Activated naive CD4-positive, alpha-beta T cell treated with Interleukin-2 at 50 U/mL for 16 hours (primary cell): ENCODE data around the gene DPAGT1.
"Not testable (repeated sequence)": the region's sequence is repeated elsewhere in the genome, so short reads cannot be mapped to it uniquely, and the experiment has no call there.

Experiments
- DNase-seq: peaks from one replicate; pipeline ENCODE4 v3.0.0-alpha.2; 2020

The DPAGT1 gene

DNA sequence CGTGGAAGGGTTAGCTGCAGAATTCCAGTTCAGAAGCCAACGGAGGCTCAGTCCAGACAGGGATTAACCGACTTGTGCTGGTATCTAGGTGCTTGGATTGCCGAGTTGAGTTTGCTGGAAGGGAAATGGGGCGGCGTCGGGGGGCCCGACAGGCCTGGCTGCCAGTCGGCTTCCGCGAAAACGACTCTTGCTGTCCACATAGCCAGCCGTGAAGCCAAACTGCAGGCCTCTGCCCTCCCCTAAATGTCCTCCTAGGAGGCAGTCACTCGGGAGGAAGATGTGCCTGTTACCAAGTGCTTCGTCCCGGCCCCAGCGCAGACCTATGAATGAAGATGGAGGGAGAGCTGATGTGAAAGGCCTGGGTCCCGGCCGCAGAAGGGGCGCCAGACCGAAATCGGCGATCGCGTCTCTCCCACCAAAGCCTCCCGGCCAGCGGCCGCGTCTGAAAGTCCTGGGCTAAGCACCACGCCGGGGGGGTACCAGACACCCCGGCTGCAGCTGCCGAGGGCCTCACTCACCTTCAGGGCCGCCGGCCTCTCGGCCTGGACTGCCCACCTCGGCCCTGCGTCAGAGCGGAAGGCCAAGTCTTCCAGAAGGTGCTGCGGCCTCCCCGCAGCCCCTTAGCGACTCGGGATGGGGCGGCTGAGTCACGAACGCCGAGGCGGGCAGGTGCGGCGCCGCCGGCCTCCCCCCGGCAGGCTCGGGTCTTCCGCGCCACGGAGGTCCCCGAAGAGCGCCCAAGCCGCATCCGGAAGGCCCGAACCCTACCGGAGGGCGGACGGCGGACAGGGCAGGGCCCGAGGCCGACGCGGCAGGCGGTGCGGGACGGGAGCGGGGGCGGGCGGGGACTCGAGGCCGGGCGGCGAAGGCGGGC, 7.5 kb downstream of the DPAGT1 start:
- peak; percentile 61 for DNase-seq

DNA sequence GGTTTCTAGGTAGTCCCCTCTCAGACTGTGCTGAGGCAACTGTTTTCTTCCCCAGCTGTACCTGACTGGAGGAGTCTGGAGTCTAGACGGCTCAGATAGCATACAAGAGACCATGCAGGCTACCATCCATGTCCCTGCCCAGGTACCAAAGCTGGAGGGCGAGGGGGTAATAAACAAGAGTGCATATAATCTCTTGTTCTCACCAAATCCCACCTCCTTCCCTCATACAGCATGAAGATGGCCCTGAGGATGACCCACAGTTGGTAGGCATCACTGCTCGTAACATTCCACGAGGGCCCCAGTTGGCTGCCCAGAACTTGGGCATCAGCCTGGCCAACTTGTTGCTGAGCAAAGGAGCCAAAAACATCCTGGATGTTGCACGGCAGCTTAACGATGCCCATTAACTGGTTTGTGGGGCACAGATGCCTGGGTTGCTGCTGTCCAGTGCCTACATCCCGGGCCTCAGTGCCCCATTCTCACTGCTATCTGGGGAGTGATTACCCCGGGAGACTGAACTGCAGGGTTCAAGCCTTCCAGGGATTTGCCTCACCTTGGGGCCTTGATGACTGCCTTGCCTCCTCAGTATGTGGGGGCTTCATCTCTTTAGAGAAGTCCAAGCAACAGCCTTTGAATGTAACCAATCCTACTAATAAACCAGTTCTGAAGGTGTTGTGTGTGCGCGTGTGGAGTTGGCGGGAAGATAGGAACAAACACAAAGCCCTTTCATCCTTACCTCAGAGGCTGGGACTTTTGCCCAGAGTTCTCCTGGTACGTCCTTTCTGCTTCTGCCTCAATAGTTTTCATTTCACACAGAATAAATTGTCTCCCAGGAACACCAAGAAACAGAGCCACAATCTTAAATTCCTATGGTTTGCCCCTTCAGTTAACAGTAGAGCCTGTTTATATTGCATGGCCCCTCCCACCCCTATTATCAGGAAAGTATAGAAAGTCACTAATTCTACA, 8.5 kb downstream of the DPAGT1 start:
- DNase-seq: no peak

DNA sequence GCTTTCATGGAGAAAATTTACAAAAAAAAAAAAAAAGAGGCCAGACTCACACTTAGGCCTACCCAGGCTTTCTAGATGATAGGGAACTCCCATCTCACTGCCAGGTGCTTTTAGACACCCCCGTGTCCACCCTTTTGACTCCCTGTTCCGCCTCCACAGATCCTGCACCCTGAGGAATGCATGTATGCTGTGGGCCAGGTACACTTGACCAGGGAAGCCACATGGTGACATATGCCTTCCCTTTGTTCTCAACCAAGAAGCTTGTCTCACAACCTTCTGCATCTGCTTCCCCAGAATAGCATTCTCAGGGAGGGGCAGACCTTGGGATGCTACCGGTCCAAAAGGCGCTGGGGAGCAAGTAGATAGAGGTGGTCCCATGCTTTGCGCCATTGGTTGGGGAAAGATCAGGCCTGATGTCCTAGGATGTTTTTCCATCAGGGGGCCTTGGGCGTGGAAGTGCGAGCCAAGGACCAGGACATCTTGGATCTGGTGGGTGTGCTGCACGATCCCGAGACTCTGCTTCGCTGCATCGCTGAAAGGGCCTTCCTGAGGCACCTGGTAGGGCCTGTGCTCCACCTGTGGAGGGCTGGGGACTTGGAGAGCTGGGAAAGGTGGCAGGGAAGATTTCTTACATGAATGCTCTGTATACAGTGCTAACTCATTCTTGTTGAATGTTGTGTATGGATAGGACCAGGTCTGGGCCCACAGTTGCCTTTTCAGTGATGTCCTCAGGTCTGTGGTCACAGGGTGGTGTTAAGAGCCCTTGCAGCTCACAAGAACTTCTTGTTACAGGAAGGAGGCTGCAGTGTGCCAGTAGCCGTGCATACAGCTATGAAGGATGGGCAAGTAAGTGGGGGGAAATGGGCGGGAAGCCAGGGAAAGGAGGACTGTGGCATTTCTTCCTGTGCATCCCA, 9.4 kb downstream of the DPAGT1 start:
- no peak for DNase-seq

DNA sequence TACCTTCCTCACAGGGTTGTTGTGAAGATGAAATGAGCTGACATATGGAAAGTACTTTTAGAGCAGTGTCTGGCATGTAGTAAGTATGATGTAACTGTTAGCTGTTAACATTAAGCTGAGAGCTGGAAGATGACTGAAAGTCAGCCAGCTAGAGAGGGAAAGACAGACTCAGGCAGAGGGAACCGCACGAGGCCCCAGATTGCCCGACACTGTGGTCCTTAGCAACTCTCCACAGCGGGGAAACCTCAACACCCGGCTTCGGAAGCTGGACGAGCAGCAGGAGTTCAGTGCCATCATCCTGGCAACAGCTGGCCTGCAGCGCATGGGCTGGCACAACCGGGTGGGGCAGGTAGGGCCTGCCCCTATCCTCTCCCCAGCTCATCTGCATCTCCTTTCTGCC, 10.5 kb downstream of the DPAGT1 start:
- DNase-seq: no peak

DNA sequence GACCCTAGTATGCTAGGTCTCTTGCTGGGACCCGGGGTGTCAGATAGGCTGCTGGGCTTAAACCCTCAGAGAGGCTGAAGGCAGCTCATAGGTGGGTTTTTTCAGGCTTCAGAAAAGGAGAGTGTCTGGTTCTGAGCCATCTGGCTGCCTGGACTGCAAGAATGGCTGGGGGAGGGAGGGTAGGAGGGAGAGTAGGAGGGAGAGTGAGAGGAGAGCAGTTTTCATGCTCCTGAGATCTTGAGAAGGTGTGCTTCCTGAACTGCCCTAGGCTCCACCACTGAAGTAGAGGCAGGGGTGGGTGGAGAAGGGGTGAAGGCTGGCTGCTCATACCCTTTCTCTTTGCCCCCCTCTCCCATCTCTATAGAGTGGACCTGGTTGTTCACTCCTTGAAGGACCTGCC, 12.3 kb downstream of the DPAGT1 start:
- no peak for DNase-seq

DNA sequence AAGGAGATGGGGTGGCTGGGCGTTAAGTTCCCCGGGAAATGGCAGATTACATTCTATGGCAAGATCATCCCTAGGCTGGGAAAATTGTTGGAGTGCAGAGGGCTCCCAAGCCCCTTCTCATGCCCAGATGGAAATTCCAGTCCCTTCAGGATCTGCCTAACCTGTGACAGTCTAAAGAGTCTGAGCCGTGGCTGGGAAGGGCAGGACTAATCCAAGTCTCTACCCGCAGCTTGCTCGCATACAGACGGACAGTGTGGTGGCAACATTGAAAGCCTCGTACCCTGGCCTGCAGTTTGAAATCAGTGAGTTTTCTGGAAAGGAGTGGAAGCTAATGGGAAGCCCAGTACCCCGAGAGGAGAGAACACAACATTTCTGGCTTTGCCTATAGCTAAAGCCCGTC, 13.2 kb downstream of the DPAGT1 start:
- DNase-seq: no peak

DNA sequence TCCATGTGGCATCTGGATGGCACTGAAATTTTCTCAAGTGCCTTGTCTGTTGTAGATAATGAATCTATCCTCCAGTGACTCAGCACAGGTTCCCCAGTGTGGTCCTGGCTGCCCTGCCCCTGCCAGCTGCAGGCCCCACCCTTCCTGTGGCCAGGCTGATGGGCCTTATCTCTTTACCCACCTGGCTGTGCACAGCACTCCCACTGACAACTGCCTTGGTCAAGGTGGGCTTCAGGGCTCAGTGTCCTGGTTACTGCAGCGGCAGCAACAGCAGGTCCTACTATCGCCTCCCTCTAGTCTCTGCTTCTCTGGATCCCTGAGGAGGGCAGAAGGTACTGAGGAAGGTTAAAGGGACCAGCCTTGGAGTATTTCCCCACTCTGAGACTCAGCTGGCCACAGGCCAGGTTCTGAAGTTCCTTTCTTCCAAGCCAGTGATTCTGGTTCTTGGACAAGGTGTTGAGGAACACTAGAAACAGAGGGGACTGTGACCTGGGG, 13.9 kb downstream of the DPAGT1 start:
- DNase-seq: no peak

DNA sequence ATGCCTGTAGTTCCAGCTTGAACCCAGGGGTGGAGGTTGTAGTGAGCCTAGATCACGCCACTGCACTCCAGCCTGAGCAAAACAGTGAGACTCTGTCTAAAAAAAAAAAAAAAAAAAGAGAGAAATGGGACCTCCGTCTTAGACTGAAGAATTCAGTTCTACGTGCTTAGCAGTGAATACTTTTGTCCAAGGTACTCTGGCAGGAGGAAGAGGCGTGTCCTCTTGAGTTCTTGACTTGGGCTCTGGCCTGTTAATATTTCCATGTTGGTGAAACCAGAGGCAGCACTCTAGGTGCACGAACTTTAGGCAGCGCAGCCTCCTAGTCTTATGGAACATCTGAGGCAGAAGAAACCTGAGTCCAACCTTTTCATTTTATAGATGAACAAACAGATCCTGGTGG, 14.5 kb downstream of the DPAGT1 start:
- DNase-seq: no peak

DNA sequence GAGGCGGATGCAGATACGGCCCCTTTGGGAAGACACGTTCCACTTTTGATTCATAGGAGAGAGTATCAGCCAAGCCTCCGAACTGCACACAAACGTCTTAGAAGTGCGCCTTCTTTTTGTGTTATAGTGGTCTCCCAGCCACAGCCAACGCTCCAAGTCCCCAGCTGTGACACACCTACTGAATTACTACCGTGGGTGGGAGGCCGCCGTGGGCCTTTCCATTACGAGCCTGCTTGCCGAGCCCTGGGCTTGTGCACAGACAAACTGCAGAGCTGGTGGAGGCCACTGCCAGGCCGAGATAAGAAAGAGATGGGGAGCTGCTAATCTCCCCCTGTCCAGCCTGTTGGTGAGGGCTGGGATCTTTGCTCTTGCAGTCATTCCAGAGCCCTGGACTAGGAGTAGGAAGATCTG, 16.2 kb downstream of the DPAGT1 start:
- DNase-seq: peak; percentile 50

DNA sequence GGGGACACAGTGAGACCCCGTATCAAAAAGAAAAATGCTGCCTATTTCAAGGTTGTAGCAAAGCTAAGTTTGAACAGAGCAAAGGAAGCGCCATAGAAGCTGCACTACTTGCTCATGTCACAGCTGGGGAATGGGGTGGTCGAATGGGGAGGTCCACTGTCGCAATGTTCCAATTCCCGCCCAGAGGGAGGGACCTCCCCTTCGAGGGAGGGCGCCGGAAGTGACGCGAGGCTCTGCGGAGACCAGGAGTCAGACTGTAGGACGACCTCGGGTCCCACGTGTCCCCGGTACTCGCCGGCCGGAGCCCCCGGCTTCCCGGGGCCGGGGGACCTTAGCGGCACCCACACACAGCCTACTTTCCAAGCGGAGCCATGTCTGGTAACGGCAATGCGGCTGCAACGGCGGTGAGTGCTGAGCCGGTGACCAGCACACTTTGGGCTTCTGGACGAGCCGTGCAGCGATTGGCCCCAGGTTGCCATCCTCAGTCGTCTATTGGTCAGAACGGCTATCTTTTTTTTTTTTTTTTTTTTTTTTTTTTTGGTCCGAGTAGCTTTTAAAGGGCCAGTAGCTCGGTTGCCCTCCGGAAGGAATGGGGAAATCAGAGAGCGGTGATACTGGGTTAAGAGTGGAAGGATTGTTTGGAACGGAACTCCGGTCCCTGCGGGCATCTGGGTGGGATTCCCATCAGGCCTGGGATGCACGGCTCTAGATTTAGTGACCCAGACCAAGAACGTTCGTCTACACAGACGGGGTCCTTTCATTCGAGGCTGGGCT, 16.8 kb downstream of the DPAGT1 start, which contains the start of gene HMBS:
HMBS (plus strand) TSS at position 219 of the 774 bp plus-strand sequence; CDS start at position 372, 153 bp downstream.
- DNase-seq: peak; percentile 90

DNA sequence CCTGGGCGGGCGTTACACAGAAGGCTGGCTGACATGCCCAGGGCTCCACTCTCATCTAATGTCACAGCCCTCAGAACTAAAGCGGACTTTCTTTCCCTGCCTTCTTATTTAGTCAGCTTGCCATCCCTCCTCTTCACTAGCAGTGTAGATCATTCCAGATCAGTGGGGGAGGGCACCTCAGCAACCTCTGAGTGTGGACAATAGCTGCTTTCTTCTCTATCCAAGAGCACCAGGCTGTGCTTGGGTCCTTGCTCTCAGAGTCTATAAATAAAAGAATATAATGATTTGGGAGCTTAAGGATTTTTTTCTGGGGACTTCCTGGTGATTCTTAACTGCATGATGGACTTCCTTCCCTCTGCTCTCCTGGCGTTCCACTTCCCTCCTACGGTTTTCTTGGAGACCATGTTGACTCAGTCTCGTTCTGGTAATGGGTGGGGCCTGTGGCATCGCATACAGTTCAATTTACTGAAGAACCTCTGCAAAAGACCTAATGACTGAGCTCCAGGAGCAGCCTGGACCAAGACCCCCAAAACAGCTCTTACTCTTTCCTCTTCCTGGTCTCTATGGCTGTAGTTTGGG, 19.9 kb downstream of the DPAGT1 start:
- no peak for DNase-seq

DNA sequence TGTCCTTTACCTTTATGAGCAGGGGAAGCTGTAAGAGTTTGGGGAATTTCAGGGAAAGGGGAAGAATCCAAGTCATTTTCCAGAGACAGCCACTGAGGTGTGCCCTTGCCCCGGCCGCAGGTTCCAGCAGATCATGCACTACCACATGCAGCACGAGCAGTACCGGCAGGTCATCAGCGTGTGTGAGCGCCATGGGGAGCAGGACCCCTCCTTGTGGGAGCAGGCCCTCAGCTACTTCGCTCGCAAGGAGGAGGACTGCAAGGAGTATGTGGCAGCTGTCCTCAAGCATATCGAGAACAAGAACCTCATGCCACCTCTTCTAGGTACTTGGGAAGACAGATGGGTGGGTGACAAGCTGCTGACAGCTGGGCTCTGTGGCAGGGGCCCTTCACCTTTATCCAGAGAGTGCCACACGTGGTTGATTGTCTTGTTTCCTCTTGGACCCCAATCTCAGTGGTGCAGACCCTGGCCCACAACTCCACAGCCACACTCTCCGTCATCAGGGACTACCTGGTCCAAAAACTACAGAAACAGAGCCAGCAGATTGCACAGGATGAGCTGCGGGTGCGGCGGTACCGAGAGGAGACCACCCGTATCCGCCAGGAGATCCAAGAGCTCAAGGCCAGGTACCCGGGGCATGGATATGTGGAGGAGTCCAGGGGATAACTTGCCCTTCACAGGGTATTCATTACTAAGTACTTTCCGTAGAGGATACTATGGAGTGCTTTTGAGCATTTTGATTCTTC, 22.8 kb downstream of the DPAGT1 start:
- DNase-seq: no peak

DNA sequence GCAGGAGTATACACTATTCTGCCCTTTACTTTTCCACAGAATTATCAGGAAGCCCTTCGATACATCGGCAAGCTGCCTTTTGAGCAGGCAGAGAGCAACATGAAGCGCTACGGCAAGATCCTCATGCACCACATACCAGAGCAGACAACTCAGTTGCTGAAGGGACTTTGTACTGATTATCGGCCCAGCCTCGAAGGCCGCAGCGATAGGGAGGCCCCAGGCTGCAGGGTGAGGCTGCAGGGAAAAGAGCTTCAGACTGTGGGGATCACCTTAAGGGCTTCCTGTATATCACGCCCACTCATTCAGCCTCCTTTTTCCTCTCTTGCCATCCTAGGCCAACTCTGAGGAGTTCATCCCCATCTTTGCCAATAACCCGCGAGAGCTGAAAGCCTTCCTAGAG, 23.8 kb downstream of the DPAGT1 start:
- DNase-seq: no peak

DNA sequence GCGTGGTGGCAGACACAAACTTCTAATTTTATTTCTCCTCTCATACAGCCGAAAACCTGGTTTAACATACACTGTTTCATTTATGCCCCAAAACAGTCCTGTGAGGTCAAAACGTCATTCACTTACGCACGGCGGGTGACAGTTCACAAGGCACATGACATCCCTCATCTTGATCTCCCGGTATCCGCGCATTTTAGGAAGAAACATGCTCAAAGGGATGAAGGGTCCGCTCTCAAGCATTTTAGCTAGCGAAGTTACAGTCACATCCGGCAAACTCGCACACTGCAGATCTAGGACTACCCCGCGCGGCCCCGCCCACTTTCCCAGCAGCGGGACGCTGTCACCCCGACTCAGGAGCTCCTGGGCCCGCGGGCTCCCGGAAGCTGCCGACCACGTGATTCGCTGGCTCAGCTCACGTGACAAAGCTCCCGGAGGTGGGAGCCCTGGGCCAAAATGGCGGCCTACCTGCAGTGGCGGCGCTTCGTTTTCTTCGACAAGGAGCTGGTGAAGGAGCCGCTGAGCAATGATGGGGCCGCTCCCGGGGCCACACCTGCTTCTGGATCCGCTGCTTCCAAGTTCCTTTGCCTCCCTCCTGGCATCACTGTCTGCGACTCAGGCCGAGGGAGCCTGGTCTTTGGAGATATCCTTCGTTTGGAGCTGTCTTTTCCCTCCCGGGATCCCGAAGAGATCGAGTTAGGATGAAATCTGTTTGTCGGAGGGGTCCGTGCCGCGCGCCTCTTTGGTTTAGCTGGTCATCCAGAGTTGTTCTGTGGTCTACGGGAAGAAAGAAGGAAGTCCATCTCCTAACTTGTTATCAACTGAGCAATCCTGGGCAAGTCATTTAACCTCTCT, 34.1 kb downstream of the DPAGT1 start, which contains the start of gene VPS11:
VPS11 (plus strand) TSS at position 448 of the 852 bp plus-strand sequence; CDS start at position 454, 6 bp downstream.
- peak; percentile 98 for DNase-seq

DNA sequence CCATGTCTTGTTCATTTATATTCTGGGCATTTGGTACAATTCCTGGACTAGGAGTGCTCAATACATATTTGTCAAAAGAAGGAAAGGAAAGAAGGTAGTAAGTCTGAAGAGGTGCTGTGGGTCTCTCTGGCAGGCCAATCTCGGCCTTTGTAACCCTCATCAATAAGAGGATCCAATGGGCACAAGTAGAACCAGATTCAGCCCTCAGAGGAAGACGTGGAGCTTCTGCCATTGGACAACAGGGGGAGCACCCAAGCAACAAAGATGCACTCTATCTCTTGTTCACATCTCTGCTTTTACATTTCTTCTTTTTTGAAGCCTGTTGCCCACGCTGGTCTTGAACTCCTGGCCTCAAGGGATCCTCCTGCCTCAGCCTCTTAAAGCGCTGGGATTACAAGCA, 36.3 kb downstream of the DPAGT1 start:
- peak; percentile 38 for DNase-seq

DNA sequence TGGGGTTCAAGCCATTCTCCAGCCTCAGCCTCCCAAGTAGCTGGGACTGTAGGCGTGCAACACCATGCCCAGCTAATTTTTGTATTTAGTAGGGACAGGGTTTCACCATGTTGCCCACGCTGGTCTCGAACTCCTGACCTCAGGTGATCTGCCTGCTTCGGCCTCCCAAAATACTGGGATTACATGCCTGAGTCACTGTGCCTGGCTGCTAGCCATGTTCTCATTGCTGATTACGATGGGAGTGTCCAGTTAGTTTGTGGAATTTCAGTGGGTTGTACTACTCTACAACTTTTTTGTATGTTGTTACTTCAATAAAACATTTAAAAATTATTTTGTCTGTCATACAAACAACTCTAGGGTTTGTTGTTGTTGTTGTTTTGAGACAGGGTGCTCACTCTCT, 38.9 kb downstream of the DPAGT1 start:
- DNase-seq: no peak

DNA sequence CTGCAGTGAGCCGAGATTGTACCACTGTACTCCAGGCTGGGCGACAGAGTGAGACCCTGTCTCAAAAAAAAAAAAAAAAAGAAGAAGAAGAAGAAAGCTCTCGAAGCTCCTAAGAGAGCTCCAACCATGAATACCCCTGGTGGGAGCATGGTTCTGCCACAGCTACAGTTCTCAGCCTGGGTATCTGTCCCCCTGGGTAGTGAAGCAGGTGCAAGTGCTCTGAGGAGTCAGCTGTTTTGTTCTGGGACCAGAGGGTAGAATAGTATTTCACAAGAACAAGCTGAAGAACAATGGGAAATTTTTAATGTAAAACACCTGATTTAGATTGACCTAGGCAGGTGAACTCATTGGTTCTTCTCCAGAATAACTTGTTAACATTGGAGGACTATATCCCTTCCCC, 40.4 kb downstream of the DPAGT1 start:
- DNase-seq: no peak

DNA sequence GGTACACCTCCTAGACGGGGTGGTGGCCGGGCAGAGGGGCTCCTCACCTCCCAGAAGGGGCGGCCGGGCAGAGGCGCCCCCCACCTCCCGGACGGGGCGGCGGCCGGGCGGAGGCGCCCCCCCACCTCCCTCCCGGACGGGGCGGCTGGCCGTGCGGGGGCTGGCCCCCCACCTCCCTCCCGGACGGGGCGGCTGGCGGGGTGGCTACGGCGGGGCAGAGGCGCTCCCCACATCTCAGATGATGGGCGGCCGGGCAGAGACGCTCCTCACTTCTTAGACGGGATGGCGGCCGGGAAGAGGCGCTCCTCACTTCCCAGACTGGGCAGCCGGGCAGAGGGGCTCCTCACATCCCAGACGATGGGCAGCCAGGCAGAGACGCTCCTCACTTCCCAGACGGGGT, 42.5 kb downstream of the DPAGT1 start:
- not testable (repeated sequence) for DNase-seq
